GM21825 (cell line): ENCODE measurements around the gene TESMIN.

Experiments used
- ATAC-seq: cut with Tn5 transposase; IDR thresholded peaks from one replicate; pipeline ENCODE4 v1.9.1; 2021; ENCODE audit warnings: mild to moderate bottlenecking, moderate library complexity; ENCODE audit not compliant: unreplicated experiment

TESMIN gene

GRCh38 chr11:68714060-68714856, 37.1 kb downstream of the TESMIN start:
- ATAC-seq = no peak

GRCh38 chr11:68711114-68711513, 40.2 kb downstream of the TESMIN start:
- no peak for ATAC-seq

GRCh38 chr11:68710409-68710808, 40.9 kb downstream of the TESMIN start:
- ATAC-seq = no peak

GRCh38 chr11:68709062-68709461, 42.3 kb downstream of the TESMIN start:
- ATAC-seq = no peak

GRCh38 chr11:68707527-68707926, 43.8 kb downstream of the TESMIN start:
- no peak for ATAC-seq

- no peak for ATAC-seq
Observed at GRCh38 chr11:68704887-68705286, 46.4 kb downstream of the TESMIN start.

GRCh38 chr11:68698993-68699392, 52.3 kb downstream of the TESMIN start:
- no peak for ATAC-seq

- ATAC-seq = no peak
Observed at GRCh38 chr11:68695531-68695930, 55.8 kb downstream of the TESMIN start.

GRCh38 chr11:68694431-68695297, 56.7 kb downstream of the TESMIN start:
- ATAC-seq = no peak

- ATAC-seq = no peak
Observed at GRCh38 chr11:68693484-68693882, 57.8 kb downstream of the TESMIN start.

- ATAC-seq = no peak
Observed at GRCh38 chr11:68692871-68693483, 58.3 kb downstream of the TESMIN start.

- no peak for ATAC-seq
Observed at GRCh38 chr11:68692115-68692514, 59.2 kb downstream of the TESMIN start.

GRCh38 chr11:68691402-68691784, 59.9 kb downstream of the TESMIN start:
- no peak for ATAC-seq

- no peak for ATAC-seq
Observed at GRCh38 chr11:68690671-68691401, 60.5 kb downstream of the TESMIN start.

- ATAC-seq = no peak
Observed at GRCh38 chr11:68689737-68690625, 61.3 kb downstream of the TESMIN start.

GRCh38 chr11:68688881-68689280, 62.4 kb downstream of the TESMIN start:
- no peak for ATAC-seq

GRCh38 chr11:68687986-68688385, 63.3 kb downstream of the TESMIN start:
- ATAC-seq = no peak

- ATAC-seq = no peak
Observed at GRCh38 chr11:68687311-68687710, 64.0 kb downstream of the TESMIN start.

- no peak for ATAC-seq
Observed at GRCh38 chr11:68686486-68686885, 64.8 kb downstream of the TESMIN start.
